Measurements from ENCODE around the gene RPL18.

- TF ChIP-seq CTCF (conservative IDR thresholded peaks at IDR 0.05) (no peak), EZH2 (IDR thresholded peaks at IDR 0.05; ENCODE audit: low read depth) (no peak)
Measured at GRCh38 chr19:48578891-48579290, 40.1 kb downstream of the RPL18 start.

Measured in PC-9 (cell line).